SK-N-SH (cell line): ENCODE measurements around the gene FAM53A. TPM values are rescaled to one million over a fixed set of nuclear protein-coding genes. Genes with fewer than 3 reads are reported as not detected.

ENCODE experiments used
- CTCF ChIA-PET: fragments of 300-600, 350-600 bp; formaldehyde crosslinking; extraction: SDS; loops from one replicate; lab custom pipeline; 2021; lab: Yijun Ruan, JAX
- POLR2A ChIA-PET: fragments of 350-600 bp; sonication (Branson Sonifier 250); formaldehyde crosslinking; extraction: SDS; loops from one replicate; lab custom pipeline; 2020; ENCODE audit warnings: antibody characterized with exemption, inconsistent platforms; lab: Yijun Ruan, JAX
- DNase-seq: peaks from one replicate; pipeline ENCODE4 v3.0.0; 2012
- H2AFZ ChIP-seq: fragments of 200-600 bp; sonication (generic); 2 replicates; pipeline ENCODE4 v1.8.1; 2016; ENCODE audit warnings: antibody characterized with exemption, mild to moderate bottlenecking, low read depth
- H3F3A ChIP-seq: fragments of 200-600 bp; sonication (generic); replicated peaks from 2 replicates; pipeline ENCODE3; 2016; ENCODE audit warnings: antibody characterized with exemption, mild to moderate bottlenecking; ENCODE audit not compliant: insufficient read depth
- H3K27ac ChIP-seq, 2 experiments: fragments of 200-500 bp in 1 of 2; fragments of 200-600 bp in 1 of 2; sonication (Bioruptor generic) in 1 of 2; sonication (generic), shearing (Covaris generic) in 1 of 2; 2 replicates each; pipeline versions ENCODE4 v1.5.1 to v1.6.1; 2014 to 2016; ENCODE audit warnings: low read depth in 2 of 2, inconsistent platforms in 1 of 2, low read length in 1 of 2, mild to moderate bottlenecking in 1 of 2, mixed read lengths in 1 of 2
- H3K27me3 ChIP-seq: fragments of 200-600 bp; sonication (generic), shearing (Covaris generic); 2 replicates; pipeline ENCODE4 v1.6.1; 2016; ENCODE audit warnings: mixed run types; ENCODE audit not compliant: insufficient read depth
- H3K36me3 ChIP-seq, 2 experiments: fragments of 200-500 bp in 1 of 2; fragments of 200-600 bp in 1 of 2; sonication (Bioruptor generic) in 1 of 2; sonication (generic) in 1 of 2; replicated peaks in 1 of 2; 2 replicates each; pipeline versions ENCODE3 to v1.5.1; 2014 to 2016; ENCODE audit warnings: low read length in 1 of 2, mild to moderate bottlenecking in 1 of 2; ENCODE audit not compliant: insufficient read depth in 2 of 2, control insufficient read depth in 1 of 2
- H3K4me1 ChIP-seq, 2 experiments: fragments of 200-500 bp in 1 of 2; fragments of 200-600 bp in 1 of 2; sonication (Bioruptor generic) in 1 of 2; sonication (generic), shearing (Covaris generic) in 1 of 2; 2 replicates each; pipeline versions ENCODE4 v1.5.1 to v1.6.1; 2014 to 2016; ENCODE audit warnings: low read depth in 1 of 2, low read length in 1 of 2, mixed run types in 1 of 2; ENCODE audit not compliant: insufficient read depth in 2 of 2, control insufficient read depth in 1 of 2
- H3K4me2 ChIP-seq: fragments of 200-600 bp; sonication (generic), shearing (Covaris generic); 2 replicates; pipeline ENCODE4 v1.6.1; 2017; ENCODE audit warnings: mixed run types
- H3K4me3 ChIP-seq, 2 experiments: fragments of 200-500 bp in 1 of 2; fragments of 200-600 bp in 1 of 2; sonication (Bioruptor generic) in 1 of 2; sonication (generic), shearing (Covaris generic) in 1 of 2; 2 replicates each; pipeline versions ENCODE4 v1.5.1 to v1.8.1; 2014 to 2016; ENCODE audit warnings: low read depth in 2 of 2, inconsistent platforms in 1 of 2, low read length in 1 of 2, mild to moderate bottlenecking in 1 of 2, mixed read lengths in 1 of 2, moderate library complexity in 1 of 2
- H3K79me2 ChIP-seq: fragments of 200-600 bp; sonication (generic); 2 replicates; pipeline ENCODE4 v1.8.1; 2017; ENCODE audit warnings: mild to moderate bottlenecking; ENCODE audit not compliant: insufficient read depth
- H3K9ac ChIP-seq: fragments of 200-600 bp; sonication (generic); 2 replicates; pipeline ENCODE4 v1.6.1; 2017; ENCODE audit warnings: mixed run types
- H3K9me2 ChIP-seq: fragments of 200-600 bp; sonication (generic); 2 replicates; pipeline ENCODE4 v1.6.1; 2017; ENCODE audit warnings: mixed run types
- H3K9me3 ChIP-seq: fragments of 200-600 bp; sonication (generic); 2 replicates; pipeline ENCODE4 v1.6.1; 2017; ENCODE audit warnings: mixed run types, mild to moderate bottlenecking, moderate library complexity
- H4K20me1 ChIP-seq: fragments of 200-600 bp; sonication (generic); 2 replicates; pipeline ENCODE4 v1.6.1; 2017; ENCODE audit warnings: mild to moderate bottlenecking, mixed run types; ENCODE audit not compliant: insufficient read depth
- CHD2 ChIP-seq: fragments of 150-350 bp; IDR thresholded peaks from 2 replicates; pipeline ENCODE4 v1.6.1; 2018; ENCODE audit warnings: low read length; ENCODE audit not compliant: partially characterized antibody
- EZH2phosphoT487 ChIP-seq: fragments of 200-600 bp; sonication (generic); IDR thresholded peaks from 2 replicates; pipeline ENCODE4 v1.6.1; 2017; ENCODE audit warnings: low read depth, mixed run types, mild to moderate bottlenecking, antibody characterized with exemption, moderate library complexity, borderline replicate concordance
- FOXJ3 ChIP-seq: sonication (generic); formaldehyde crosslinking; IDR thresholded peaks from 2 replicates; pipeline ENCODE4 v1.5.1; 2020; ENCODE audit warnings: mild to moderate bottlenecking, missing genetic modification reagents
- FOXM1 ChIP-seq: IDR thresholded peaks from 2 replicates; pipeline ENCODE4 v1.4.0; 2012; ENCODE audit warnings: low read depth, mild to moderate bottlenecking
- GABPA ChIP-seq: IDR thresholded peaks from 2 replicates; pipeline ENCODE4 v1.4.0; 2012; ENCODE audit warnings: low read depth, mild to moderate bottlenecking
- NFIC ChIP-seq: IDR thresholded peaks from 2 replicates; pipeline ENCODE4 v1.4.0; 2012; ENCODE audit warnings: borderline replicate concordance
- NRF1 ChIP-seq: IDR thresholded peaks from 2 replicates; pipeline ENCODE4 v1.6.1; 2012; ENCODE audit warnings: low read depth, mild to moderate bottlenecking, low read length
- PBX3 ChIP-seq: IDR thresholded peaks from 2 replicates; pipeline ENCODE4; 2012
- RAD21 ChIP-seq: IDR thresholded peaks from 2 replicates; pipeline ENCODE4 v1.6.1; 2012; ENCODE audit warnings: mild to moderate bottlenecking, low read length
- RXRA ChIP-seq: IDR thresholded peaks from 2 replicates; pipeline ENCODE4 v1.4.0; 2012; ENCODE audit warnings: low read depth, mild to moderate bottlenecking, borderline replicate concordance
- SIN3A ChIP-seq: IDR thresholded peaks from 2 replicates; pipeline ENCODE4 v1.6.1; 2012; ENCODE audit warnings: low read depth, mild to moderate bottlenecking, low read length, moderate library complexity, borderline replicate concordance
- SMC3 ChIP-seq: IDR thresholded peaks from 2 replicates; pipeline ENCODE4 v1.6.1; 2012; ENCODE audit warnings: low read depth, low read length, improper control_type of control experiment
- TCF12 ChIP-seq: IDR thresholded peaks from 2 replicates; pipeline ENCODE4 v1.4.0; 2012
- TEAD4 ChIP-seq: IDR thresholded peaks from 2 replicates; pipeline ENCODE4 v1.4.0; 2012; ENCODE audit warnings: mild to moderate bottlenecking, borderline replicate concordance; ENCODE audit not compliant: insufficient read depth
- WGBS: methylation state at CpG from one replicate; pipeline ENCODE4 v1.1.6; 2017; ENCODE audit warnings: low lambda C conversion rate; 5-methylcytosine and 5-hydroxymethylcytosine counted together
- polyA plus RNA-seq, 3 experiments: library from polyadenylated mRNA; depleted of rRNA; stranded (reverse); fragments of >200 nt; gene quantifications; 2 replicates each; pipeline ENCODE4 v1.2.3, GENCODE V29; 2012
- TF ChIP-seq, protein P1 (sequence below): fragments of 150-350 bp; IDR thresholded peaks from 2 replicates; pipeline ENCODE4 v1.6.1; 2017; ENCODE audit warnings: antibody characterized with exemption, low read length, low read depth, borderline replicate concordance
- TF ChIP-seq, protein P2 (sequence below): IDR thresholded peaks from 2 replicates; pipeline ENCODE4 v1.4.0; 2012; ENCODE audit warnings: low read depth, borderline replicate concordance
- TF ChIP-seq, protein P3 (sequence below): IDR thresholded peaks from 2 replicates; pipeline ENCODE4 v1.4.0; 2012; ENCODE audit warnings: low read depth
- TF ChIP-seq, protein P4 (sequence below): IDR thresholded peaks from 2 replicates; pipeline ENCODE4 v1.6.1; 2012; ENCODE audit warnings: mild to moderate bottlenecking, low read depth, low read length, moderate library complexity

FAM53A gene
- polyA plus RNA-seq, 1 of the 3 experiments (the other 2 are of a cell fraction): 7.6 TPM

DNA sequence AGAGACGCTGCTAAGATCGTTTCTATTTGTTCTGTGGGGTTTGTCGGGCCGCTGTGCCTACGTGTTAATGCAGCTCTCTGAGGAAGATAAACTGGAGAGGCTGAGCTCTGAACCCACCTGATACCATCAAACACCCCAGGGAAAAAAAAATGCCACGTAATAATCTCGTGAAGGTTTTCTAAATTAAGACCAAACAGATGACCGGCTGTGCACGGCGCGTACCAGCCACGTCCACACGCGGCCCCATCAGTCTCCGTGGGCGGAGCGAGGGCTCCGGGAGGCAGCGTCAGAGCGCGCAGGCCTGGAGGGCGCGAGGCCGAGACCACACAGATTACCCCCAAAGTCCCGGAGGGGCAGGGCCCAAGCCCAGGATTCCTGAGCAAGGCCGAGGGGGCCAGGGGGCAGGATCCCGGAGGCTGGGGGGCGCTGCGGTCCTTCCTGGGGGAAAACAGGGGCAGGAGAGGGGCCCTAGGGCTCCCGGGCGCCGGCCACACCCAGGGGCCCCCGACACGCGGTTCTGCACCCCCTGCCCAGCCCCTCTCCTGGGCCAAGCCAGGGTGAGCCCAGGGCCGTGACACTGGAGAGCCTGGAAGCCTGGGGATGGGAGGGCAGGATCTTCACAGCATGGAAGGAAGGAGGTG is 91.9 kb downstream of the FAM53A start (continued):
- TF ChIP-seq, protein P1, sequence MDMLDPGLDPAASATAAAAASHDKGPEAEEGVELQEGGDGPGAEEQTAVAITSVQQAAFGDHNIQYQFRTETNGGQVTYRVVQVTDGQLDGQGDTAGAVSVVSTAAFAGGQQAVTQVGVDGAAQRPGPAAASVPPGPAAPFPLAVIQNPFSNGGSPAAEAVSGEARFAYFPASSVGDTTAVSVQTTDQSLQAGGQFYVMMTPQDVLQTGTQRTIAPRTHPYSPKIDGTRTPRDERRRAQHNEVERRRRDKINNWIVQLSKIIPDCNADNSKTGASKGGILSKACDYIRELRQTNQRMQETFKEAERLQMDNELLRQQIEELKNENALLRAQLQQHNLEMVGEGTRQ: no peak
- TF ChIP-seq FOXJ3 (CRISPR knock-in tag) (no peak), RAD21 (no peak)
- TF ChIP-seq, all 33 proteins: peak for 0

DNA sequence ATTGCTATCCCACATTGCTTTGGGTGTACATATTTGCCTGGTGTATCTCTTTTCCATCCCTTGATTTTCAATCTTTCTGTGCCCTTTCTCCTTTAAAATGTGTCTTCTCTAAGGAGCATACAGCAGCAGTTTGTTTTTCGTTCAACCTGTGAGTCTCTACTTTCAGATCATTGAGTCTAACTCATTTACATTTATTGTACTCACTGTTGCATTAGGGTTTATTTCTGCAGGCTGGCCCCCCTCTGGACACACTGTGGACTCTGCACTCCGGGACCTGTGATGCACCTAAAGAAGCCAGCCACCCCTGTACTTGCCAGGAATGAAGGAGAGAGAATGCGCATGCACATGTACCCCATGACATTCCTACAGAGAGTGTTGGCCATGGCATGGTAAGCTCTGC is 93.0 kb downstream of the FAM53A start:
- WGBS: 73% methylated on average over 3 of the region's 3 CpGs
- DNase-seq: no peak
- Histone ChIP-seq H3K9me2 (no peaks in the 10 kb centered on the region), H2AFZ (no peak overlapping the region), H3K4me1 (peaks cover 0 to 7% of the 10 kb centered on the region in 2 experiments; a peak in 1 of 4 replicates), H3K9ac (no peak overlapping the region), H3K27ac (no peak overlapping the region), H3K9me3 (peaks cover 15% of the 10 kb centered on the region), H3K27me3 (peaks cover 38% of the 10 kb centered on the region), H3K79me2 (no peaks in the 10 kb centered on the region), H3K4me3 (no peak overlapping the region; a peak in 1 of 4 replicates), H4K20me1 (0 out of 2 replicates have a peak, but pooled peaks cover 5% of the 10 kb centered on the region), H3K36me3 (no peaks in the 10 kb centered on the region), H3F3A (no peaks in the 10 kb centered on the region), H3K4me2 (no peak overlapping the region)
- TF ChIP-seq EZH2phosphoT487 (no peak), TEAD4 (no peak), TCF12 (no peak), NFIC (no peak), FOXM1 (no peak)
- TF ChIP-seq, protein P2, sequence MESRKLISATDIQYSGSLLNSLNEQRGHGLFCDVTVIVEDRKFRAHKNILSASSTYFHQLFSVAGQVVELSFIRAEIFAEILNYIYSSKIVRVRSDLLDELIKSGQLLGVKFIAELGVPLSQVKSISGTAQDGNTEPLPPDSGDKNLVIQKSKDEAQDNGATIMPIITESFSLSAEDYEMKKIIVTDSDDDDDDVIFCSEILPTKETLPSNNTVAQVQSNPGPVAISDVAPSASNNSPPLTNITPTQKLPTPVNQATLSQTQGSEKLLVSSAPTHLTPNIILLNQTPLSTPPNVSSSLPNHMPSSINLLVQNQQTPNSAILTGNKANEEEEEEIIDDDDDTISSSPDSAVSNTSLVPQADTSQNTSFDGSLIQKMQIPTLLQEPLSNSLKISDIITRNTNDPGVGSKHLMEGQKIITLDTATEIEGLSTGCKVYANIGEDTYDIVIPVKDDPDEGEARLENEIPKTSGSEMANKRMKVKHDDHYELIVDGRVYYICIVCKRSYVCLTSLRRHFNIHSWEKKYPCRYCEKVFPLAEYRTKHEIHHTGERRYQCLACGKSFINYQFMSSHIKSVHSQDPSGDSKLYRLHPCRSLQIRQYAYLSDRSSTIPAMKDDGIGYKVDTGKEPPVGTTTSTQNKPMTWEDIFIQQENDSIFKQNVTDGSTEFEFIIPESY: no peak
- POLR2A ChIA-PET: no interaction called here
- CTCF ChIA-PET: interaction anchor here (1.2 kb wide), 1 partner anchor 8 kb away, joined by 4 read pairs; no protein-coding TSS in a partner anchor

GRCh38 chr4:1590244-1590643 is 93.9 kb downstream of the FAM53A start:
- Histone ChIP-seq H3K36me3 (no peaks in the 10 kb centered on the region), H3K9ac (no peak overlapping the region), H3F3A (no peaks in the 10 kb centered on the region), H3K79me2 (no peaks in the 10 kb centered on the region), H3K9me3 (peaks cover 15% of the 10 kb centered on the region), H3K27ac (no peak overlapping the region), H4K20me1 (0 out of 2 replicates have a peak, but pooled peaks cover 5% of the 10 kb centered on the region), H2AFZ (no peak overlapping the region), H3K4me1 (peaks cover 0 to 7% of the 10 kb centered on the region in 2 experiments; a peak in 1 of 4 replicates), H3K4me3 (no peak overlapping the region), H3K27me3 (peaks cover 37% of the 10 kb centered on the region), H3K9me2 (no peaks in the 10 kb centered on the region), H3K4me2 (no peak overlapping the region)
- WGBS: 23% methylated on average over 4 of the region's 4 CpGs
- POLR2A ChIA-PET: no interaction called here
- CTCF ChIA-PET: interaction anchor here (0.7 to 0.8 kb wide), 2 partner anchors 18 to 41 kb away, joined by 3 to 5 read pairs; no protein-coding TSS in a partner anchor
- no peak for DNase-seq
- TF ChIP-seq NRF1 (no peak), CHD2 (no peak), SIN3A (no peak), SMC3 (no peak), PBX3 (no peak), GABPA (no peak), TEAD4 (no peak), RXRA (no peak)
- TF ChIP-seq, protein P3, sequence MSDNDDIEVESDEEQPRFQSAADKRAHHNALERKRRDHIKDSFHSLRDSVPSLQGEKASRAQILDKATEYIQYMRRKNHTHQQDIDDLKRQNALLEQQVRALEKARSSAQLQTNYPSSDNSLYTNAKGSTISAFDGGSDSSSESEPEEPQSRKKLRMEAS: no peak
- TF ChIP-seq, protein P4, sequence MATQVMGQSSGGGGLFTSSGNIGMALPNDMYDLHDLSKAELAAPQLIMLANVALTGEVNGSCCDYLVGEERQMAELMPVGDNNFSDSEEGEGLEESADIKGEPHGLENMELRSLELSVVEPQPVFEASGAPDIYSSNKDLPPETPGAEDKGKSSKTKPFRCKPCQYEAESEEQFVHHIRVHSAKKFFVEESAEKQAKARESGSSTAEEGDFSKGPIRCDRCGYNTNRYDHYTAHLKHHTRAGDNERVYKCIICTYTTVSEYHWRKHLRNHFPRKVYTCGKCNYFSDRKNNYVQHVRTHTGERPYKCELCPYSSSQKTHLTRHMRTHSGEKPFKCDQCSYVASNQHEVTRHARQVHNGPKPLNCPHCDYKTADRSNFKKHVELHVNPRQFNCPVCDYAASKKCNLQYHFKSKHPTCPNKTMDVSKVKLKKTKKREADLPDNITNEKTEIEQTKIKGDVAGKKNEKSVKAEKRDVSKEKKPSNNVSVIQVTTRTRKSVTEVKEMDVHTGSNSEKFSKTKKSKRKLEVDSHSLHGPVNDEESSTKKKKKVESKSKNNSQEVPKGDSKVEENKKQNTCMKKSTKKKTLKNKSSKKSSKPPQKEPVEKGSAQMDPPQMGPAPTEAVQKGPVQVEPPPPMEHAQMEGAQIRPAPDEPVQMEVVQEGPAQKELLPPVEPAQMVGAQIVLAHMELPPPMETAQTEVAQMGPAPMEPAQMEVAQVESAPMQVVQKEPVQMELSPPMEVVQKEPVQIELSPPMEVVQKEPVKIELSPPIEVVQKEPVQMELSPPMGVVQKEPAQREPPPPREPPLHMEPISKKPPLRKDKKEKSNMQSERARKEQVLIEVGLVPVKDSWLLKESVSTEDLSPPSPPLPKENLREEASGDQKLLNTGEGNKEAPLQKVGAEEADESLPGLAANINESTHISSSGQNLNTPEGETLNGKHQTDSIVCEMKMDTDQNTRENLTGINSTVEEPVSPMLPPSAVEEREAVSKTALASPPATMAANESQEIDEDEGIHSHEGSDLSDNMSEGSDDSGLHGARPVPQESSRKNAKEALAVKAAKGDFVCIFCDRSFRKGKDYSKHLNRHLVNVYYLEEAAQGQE: no peak
